Large intestine (tissue), 3 donors: ENCODE data around the gene CEACAM6. TPM values are rescaled to one million over a fixed set of nuclear protein-coding genes. Genes with fewer than 3 reads are reported as not detected.

ENCODE experiments used
- DNase-seq, 2 donors: peaks; one replicate each; pipeline versions ENCODE4 v3.0.0 to v3.0.0-alpha.2; 2013
- H3K27ac ChIP-seq: one replicate; pipeline ENCODE4 v1.5.1; 2013; ENCODE audit warnings: low read length
- H3K27me3 ChIP-seq: 2 replicates; pipeline ENCODE4 v1.6.1; 2013; ENCODE audit warnings: low read length; ENCODE audit not compliant: control insufficient read depth, insufficient read depth
- H3K36me3 ChIP-seq: 2 replicates; pipeline ENCODE4 v1.6.1; 2013; ENCODE audit warnings: low read length; ENCODE audit not compliant: control insufficient read depth, insufficient read depth
- H3K4me1 ChIP-seq: one replicate; pipeline ENCODE4 v1.6.1; 2013; ENCODE audit warnings: low read length; ENCODE audit not compliant: control insufficient read depth, insufficient read depth
- H3K4me3 ChIP-seq: one replicate; pipeline ENCODE4 v1.5.1; 2013; ENCODE audit warnings: low read length
- H3K9me3 ChIP-seq: one replicate; pipeline ENCODE4 v1.6.1; 2013; ENCODE audit warnings: mild to moderate bottlenecking, low read depth, low read length, moderate library complexity; ENCODE audit not compliant: control insufficient read depth
- WGBS: methylation state at CpG from one replicate; pipeline ENCODE4 v1.1.5; 2013; ENCODE audit warnings: low lambda C conversion rate; ENCODE audit not compliant: insufficient coverage; 5-methylcytosine and 5-hydroxymethylcytosine counted together
- polyA plus RNA-seq: library from polyadenylated mRNA; unstranded; fragments of 120-200 nt; gene quantifications from one replicate; pipeline ENCODE4 v1.2.1, GENCODE V29; 2013

Gene CEACAM6
- polyA plus RNA-seq, 1 donor = 16.1 TPM

GRCh38 chr19:41714598-41714997, 40.7 kb upstream of the CEACAM6 start:
- Histone ChIP-seq H3K4me3 (no peak overlapping the region), H3K9me3 (no peaks in the 10 kb centered on the region), H3K27ac (no peak overlapping the region), H3K36me3 (no peaks in the 10 kb centered on the region), H3K4me1 (no peaks in the 10 kb centered on the region), H3K27me3 (no peaks in the 10 kb centered on the region)
- no CpG with 5 or more reads among the region's 5 CpGs for WGBS
- no peak for DNase-seq

- WGBS = no CpG with 5 or more reads among the region's 6 CpGs
- Histone ChIP-seq H3K27ac (no peak overlapping the region), H3K27me3 (no peaks in the 10 kb centered on the region), H3K4me1 (no peaks in the 10 kb centered on the region), H3K36me3 (no peaks in the 10 kb centered on the region), H3K9me3 (no peaks in the 10 kb centered on the region), H3K4me3 (no peak overlapping the region)
- DNase-seq = no peak
Measured at GRCh38 chr19:41718761-41719160, 36.6 kb upstream of the CEACAM6 start.

- no peaks in the 10 kb centered on the region for H3K27me3 ChIP-seq
- no CpG with 5 or more reads among the region's 3 CpGs for WGBS
- DNase-seq = no peak
- no peaks in the 10 kb centered on the region for H3K4me1 ChIP-seq
- no peak overlapping the region for H3K27ac ChIP-seq
- H3K9me3 ChIP-seq = no peaks in the 10 kb centered on the region
- no peak overlapping the region for H3K4me3 ChIP-seq
- H3K36me3 ChIP-seq = no peaks in the 10 kb centered on the region
Measured at GRCh38 chr19:41720103-41720502, 35.2 kb upstream of the CEACAM6 start.

GRCh38 chr19:41726493-41726892, 28.8 kb upstream of the CEACAM6 start:
- Histone ChIP-seq H3K4me3 (no peak overlapping the region), H3K27me3 (no peaks in the 10 kb centered on the region), H3K9me3 (no peaks in the 10 kb centered on the region), H3K4me1 (no peaks in the 10 kb centered on the region), H3K27ac (no peak overlapping the region), H3K36me3 (no peaks in the 10 kb centered on the region)
- no peak for DNase-seq
- WGBS = no CpG with 5 or more reads among the region's 5 CpGs

- H3K4me3 ChIP-seq = no peak overlapping the region
- H3K9me3 ChIP-seq = no peaks in the 10 kb centered on the region
- DNase-seq = no peak
- no peaks in the 10 kb centered on the region for H3K36me3 ChIP-seq
- peaks cover 21% of the 10 kb centered on the region for H3K4me1 ChIP-seq
- WGBS = 20% methylated on average over 1 of the region's 4 CpGs
- H3K27me3 ChIP-seq = no peaks in the 10 kb centered on the region
- peak overlapping the region; percentile 82 for H3K27ac ChIP-seq
Measured at GRCh38 chr19:41734156-41734555, 21.2 kb upstream of the CEACAM6 start.

GRCh38 chr19:41734585-41734984, 20.7 kb upstream of the CEACAM6 start:
- Histone ChIP-seq H3K4me3 (no peak overlapping the region), H3K36me3 (no peaks in the 10 kb centered on the region), H3K4me1 (peaks cover 21% of the 10 kb centered on the region), H3K27me3 (no peaks in the 10 kb centered on the region), H3K9me3 (no peaks in the 10 kb centered on the region), H3K27ac (peak overlapping the region; percentile 82)
- no CpG with 5 or more reads among the region's 3 CpGs for WGBS
- peak; percentile 81 to 95 for DNase-seq

GRCh38 chr19:41735071-41735600, 20.2 kb upstream of the CEACAM6 start:
- peak; percentile 41 to 77 for DNase-seq
- Histone ChIP-seq H3K4me1 (peaks cover 23% of the 10 kb centered on the region), H3K9me3 (no peaks in the 10 kb centered on the region), H3K27ac (peak overlapping the region; percentile 82), H3K27me3 (no peaks in the 10 kb centered on the region), H3K36me3 (no peaks in the 10 kb centered on the region), H3K4me3 (no peak overlapping the region)
- 56% methylated on average over 2 of the region's 5 CpGs for WGBS

- Histone ChIP-seq H3K27me3 (no peaks in the 10 kb centered on the region), H3K36me3 (no peaks in the 10 kb centered on the region), H3K27ac (no peak overlapping the region), H3K9me3 (no peaks in the 10 kb centered on the region), H3K4me1 (peaks cover 23% of the 10 kb centered on the region), H3K4me3 (no peak overlapping the region)
- WGBS = 50% methylated on average over 1 of the region's 3 CpGs
- DNase-seq = no peak
Measured at GRCh38 chr19:41739361-41739760, 16.0 kb upstream of the CEACAM6 start.

- no CpG with 5 or more reads among the region's 5 CpGs for WGBS
- Histone ChIP-seq H3K4me1 (peaks cover 27% of the 10 kb centered on the region), H3K9me3 (no peaks in the 10 kb centered on the region), H3K4me3 (no peak overlapping the region), H3K27ac (no peak overlapping the region), H3K36me3 (no peaks in the 10 kb centered on the region), H3K27me3 (no peaks in the 10 kb centered on the region)
- DNase-seq = peak in 1 of 2 donors; percentile 37
Measured at GRCh38 chr19:41740415-41741243, 14.7 kb upstream of the CEACAM6 start.

- 100% methylated on average over 1 of the region's 2 CpGs for WGBS
- H3K36me3 ChIP-seq = no peaks in the 10 kb centered on the region
- no peaks in the 10 kb centered on the region for H3K9me3 ChIP-seq
- H3K4me1 ChIP-seq = peaks cover 22% of the 10 kb centered on the region
- H3K27ac ChIP-seq = no peak overlapping the region
- H3K4me3 ChIP-seq = no peak overlapping the region
- no peaks in the 10 kb centered on the region for H3K27me3 ChIP-seq
- no peak for DNase-seq
Measured at GRCh38 chr19:41741244-41741554, 14.1 kb upstream of the CEACAM6 start.

- H3K27me3 ChIP-seq = no peaks in the 10 kb centered on the region
- H3K36me3 ChIP-seq = no peaks in the 10 kb centered on the region
- peak in 1 of 2 donors; percentile 58 for DNase-seq
- WGBS = no CpG with 5 or more reads among the region's 4 CpGs
- no peak overlapping the region for H3K4me3 ChIP-seq
- H3K9me3 ChIP-seq = no peaks in the 10 kb centered on the region
- H3K4me1 ChIP-seq = peaks cover 22% of the 10 kb centered on the region
- H3K27ac ChIP-seq = peak overlapping the region; percentile 60
Measured at GRCh38 chr19:41744850-41745249, 10.5 kb upstream of the CEACAM6 start.
